Suprapubic skin (tissue), 4 donors: ENCODE results near the gene SORCS3. TPM values are rescaled to one million over a fixed set of nuclear protein-coding genes. Genes with fewer than 3 reads are reported as not detected.

Experiments used
- DNase-seq, 2 donors: peaks; one replicate each; pipeline ENCODE4 v3.0.0-alpha.2; 2019; ENCODE audit warnings: low spot score in 2 of 2
- H3K27ac ChIP-seq: fragments of 200-600 bp; sonication (generic); one replicate; pipeline ENCODE4 v1.5.1; 2019
- H3K27me3 ChIP-seq: fragments of 200-600 bp; sonication (generic); one replicate; pipeline ENCODE4 v1.5.1; 2019
- H3K36me3 ChIP-seq: fragments of 200-600 bp; sonication (generic); one replicate; pipeline ENCODE4 v1.5.1; 2019
- H3K4me1 ChIP-seq: fragments of 200-600 bp; sonication (generic); one replicate; pipeline ENCODE4 v1.5.1; 2019
- H3K4me3 ChIP-seq: fragments of 200-600 bp; sonication (generic); one replicate; pipeline ENCODE4 v1.5.1; 2019; ENCODE audit warnings: mild to moderate bottlenecking
- H3K9me3 ChIP-seq: fragments of 200-600 bp; sonication (generic); one replicate; pipeline ENCODE4 v1.5.1; 2019
- EP300 ChIP-seq: sonication (generic); formaldehyde crosslinking; IDR thresholded peaks from one replicate; pipeline ENCODE4 v1.6.1; 2017; ENCODE audit warnings: antibody characterized with exemption
- POLR2A ChIP-seq, 2 donors: fragments of 450-650 bp; IDR thresholded peaks; one replicate each; pipeline ENCODE4 v1.6.1; 2017; ENCODE audit warnings: antibody characterized with exemption in 2 of 2, mild to moderate bottlenecking in 2 of 2, moderate library complexity in 2 of 2
- POLR2AphosphoS5 ChIP-seq, 3 donors: sonication (generic); formaldehyde crosslinking; IDR thresholded peaks; one replicate each; pipeline ENCODE4 v1.6.1; 2017; ENCODE audit warnings: antibody characterized with exemption in 3 of 3
- WGBS: methylation state at CpG from one replicate; pipeline ENCODE4 v1.1.5; 2018; 5-methylcytosine and 5-hydroxymethylcytosine counted together
- total RNA-seq, 4 donors: library from RNA; depleted of rRNA; stranded (reverse); fragments of >200 nt; gene quantifications; one replicate each; pipeline ENCODE4 v1.1.0, GENCODE V29; 2016
- TF ChIP-seq, protein P1 (sequence below), 2 donors: fragments of 200-600 bp in 1 of 2; fragments of 450-650 bp in 1 of 2; sonication (generic) in 1 of 2; IDR thresholded peaks; one replicate each; pipeline ENCODE4 v1.5.1; 2016 to 2019; ENCODE audit warnings: antibody characterized with exemption in 2 of 2, mild to moderate bottlenecking in 1 of 2, moderate library complexity in 1 of 2

Gene SORCS3
- total RNA-seq, 4 donors from 2014 or later: 0.16 to 0.19 (median 0.18) TPM

- Histone ChIP-seq H3K9me3 (no peaks in the 10 kb centered on the region), H3K4me1 (no peaks in the 10 kb centered on the region), H3K27ac (no peak overlapping the region), H3K36me3 (no peaks in the 10 kb centered on the region), H3K27me3 (peaks cover 2% of the 10 kb centered on the region), H3K4me3 (no peak overlapping the region)
- DNase-seq: no peak
- WGBS: 47% methylated on average over 1 of the region's 1 CpG
- no peak for TF ChIP-seq POLR2AphosphoS5 (IDR thresholded peaks at IDR 0.05)
These were observed 17.0 kb downstream of the SORCS3 start for GRCh38 chr10:104658067-104658466.

GRCh38 chr10:104659809-104660208 is 18.7 kb downstream of the SORCS3 start:
- Histone ChIP-seq H3K9me3 (no peaks in the 10 kb centered on the region), H3K36me3 (no peaks in the 10 kb centered on the region), H3K27me3 (peaks cover 6% of the 10 kb centered on the region), H3K4me1 (no peaks in the 10 kb centered on the region), H3K27ac (no peak overlapping the region), H3K4me3 (no peak overlapping the region)
- 60% methylated on average over 4 of the region's 4 CpGs for WGBS
- TF ChIP-seq POLR2A (IDR thresholded peaks at IDR 0.05) (no peak), POLR2AphosphoS5 (IDR thresholded peaks at IDR 0.05) (no peak), EP300 (no peak)
- TF ChIP-seq, protein P1, sequence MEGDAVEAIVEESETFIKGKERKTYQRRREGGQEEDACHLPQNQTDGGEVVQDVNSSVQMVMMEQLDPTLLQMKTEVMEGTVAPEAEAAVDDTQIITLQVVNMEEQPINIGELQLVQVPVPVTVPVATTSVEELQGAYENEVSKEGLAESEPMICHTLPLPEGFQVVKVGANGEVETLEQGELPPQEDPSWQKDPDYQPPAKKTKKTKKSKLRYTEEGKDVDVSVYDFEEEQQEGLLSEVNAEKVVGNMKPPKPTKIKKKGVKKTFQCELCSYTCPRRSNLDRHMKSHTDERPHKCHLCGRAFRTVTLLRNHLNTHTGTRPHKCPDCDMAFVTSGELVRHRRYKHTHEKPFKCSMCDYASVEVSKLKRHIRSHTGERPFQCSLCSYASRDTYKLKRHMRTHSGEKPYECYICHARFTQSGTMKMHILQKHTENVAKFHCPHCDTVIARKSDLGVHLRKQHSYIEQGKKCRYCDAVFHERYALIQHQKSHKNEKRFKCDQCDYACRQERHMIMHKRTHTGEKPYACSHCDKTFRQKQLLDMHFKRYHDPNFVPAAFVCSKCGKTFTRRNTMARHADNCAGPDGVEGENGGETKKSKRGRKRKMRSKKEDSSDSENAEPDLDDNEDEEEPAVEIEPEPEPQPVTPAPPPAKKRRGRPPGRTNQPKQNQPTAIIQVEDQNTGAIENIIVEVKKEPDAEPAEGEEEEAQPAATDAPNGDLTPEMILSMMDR (IDR thresholded peaks at IDR 0.05): no peak
- no peak for DNase-seq

- TF ChIP-seq POLR2AphosphoS5 (IDR thresholded peaks at IDR 0.05) (no peak), POLR2A (IDR thresholded peaks at IDR 0.05) (no peak), EP300 (no peak)
- TF ChIP-seq, protein P1 (IDR thresholded peaks at IDR 0.05): no peak
- no peaks in the 10 kb centered on the region for H3K36me3 ChIP-seq
- WGBS: 77% methylated on average over 5 of the region's 5 CpGs
- H3K4me3 ChIP-seq: no peak overlapping the region
- H3K27ac ChIP-seq: no peak overlapping the region
- no peaks in the 10 kb centered on the region for H3K9me3 ChIP-seq
- no peaks in the 10 kb centered on the region for H3K4me1 ChIP-seq
- no peak for DNase-seq
- H3K27me3 ChIP-seq: peaks cover 6% of the 10 kb centered on the region
These were observed 22.0 kb downstream of the SORCS3 start for GRCh38 chr10:104663076-104663475.

GRCh38 chr10:104663563-104663962 is 22.5 kb downstream of the SORCS3 start:
- no peak overlapping the region for H3K4me3 ChIP-seq
- no peaks in the 10 kb centered on the region for H3K4me1 ChIP-seq
- peaks cover 6% of the 10 kb centered on the region for H3K27me3 ChIP-seq
- 72% methylated on average over 3 of the region's 3 CpGs for WGBS
- no peaks in the 10 kb centered on the region for H3K9me3 ChIP-seq
- no peaks in the 10 kb centered on the region for H3K36me3 ChIP-seq
- no peak overlapping the region for H3K27ac ChIP-seq
- TF ChIP-seq, protein P1 (IDR thresholded peaks at IDR 0.05): no peak
- no peak for TF ChIP-seq POLR2A (IDR thresholded peaks at IDR 0.05)
- TF ChIP-seq POLR2AphosphoS5 (IDR thresholded peaks at IDR 0.05): no peak
- TF ChIP-seq EP300: no peak
- no peak for DNase-seq

DNA sequence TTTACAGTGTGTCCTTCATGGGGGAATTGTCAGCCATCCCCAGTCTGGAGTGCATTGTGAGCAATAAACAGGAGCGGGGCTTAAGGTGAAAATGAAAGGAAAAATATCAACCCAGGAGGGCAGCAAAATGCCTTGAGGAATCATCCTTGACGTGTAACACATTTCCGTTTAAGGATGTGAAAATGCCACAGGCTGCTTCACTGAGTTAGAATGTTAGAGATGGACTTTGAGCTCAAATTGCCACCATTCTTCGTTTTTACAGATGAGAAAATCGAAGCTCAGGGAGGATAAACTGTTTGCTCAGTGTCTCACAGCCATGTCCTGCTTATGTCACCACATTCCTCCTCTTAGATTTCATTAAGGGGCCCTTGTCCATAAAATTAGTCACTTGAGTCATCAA is 23.1 kb downstream of the SORCS3 start:
- no peak for DNase-seq
- no peak overlapping the region for H3K27ac ChIP-seq
- 60% methylated on average over 5 of the region's 5 CpGs for WGBS

More for the DNA sequence above, 23.1 kb downstream of the SORCS3 start:
- Histone ChIP-seq H3K36me3 (no peaks in the 10 kb centered on the region), H3K27me3 (peaks cover 6% of the 10 kb centered on the region), H3K4me1 (no peaks in the 10 kb centered on the region), H3K9me3 (no peaks in the 10 kb centered on the region), H3K4me3 (no peak overlapping the region)
- TF ChIP-seq, protein P1 (IDR thresholded peaks at IDR 0.05): no peak
- TF ChIP-seq POLR2AphosphoS5 (IDR thresholded peaks at IDR 0.05) (no peak), EP300 (no peak), POLR2A (IDR thresholded peaks at IDR 0.05) (no peak)
